Adipocyte (in vitro differentiated cells): ENCODE data around the gene SUMO1.
A peak's percentile ranks its signal among the peaks of the same experiment; 100 is the strongest.
"Not testable (repeated sequence)": the region's sequence is repeated elsewhere in the genome, so short reads cannot be mapped to it uniquely, and the experiment has no call there.

ENCODE experiments used
- DNase-seq: peaks from one replicate; pipeline ENCODE4 v3.0.0-alpha.2; 2015; ENCODE audit warnings: low read depth
- H3K27me3 ChIP-seq: replicated peaks from 2 replicates; pipeline ENCODE4 v1.7.0; 2013; ENCODE audit warnings: mild to moderate bottlenecking, low read length, moderate library complexity; ENCODE audit not compliant: control insufficient read depth, insufficient read depth
- H3K36me3 ChIP-seq: 2 replicates; pipeline ENCODE4 v1.7.0; 2013; ENCODE audit warnings: low read length, mild to moderate bottlenecking, moderate library complexity; ENCODE audit not compliant: control insufficient read depth, insufficient read depth, severe bottlenecking
- H3K4me1 ChIP-seq: 2 replicates; pipeline ENCODE4 v1.7.0; 2013; ENCODE audit warnings: mild to moderate bottlenecking, low read length, moderate library complexity; ENCODE audit not compliant: control insufficient read depth, insufficient read depth
- H3K4me3 ChIP-seq: 2 replicates; pipeline ENCODE4 v1.7.0; 2013; ENCODE audit warnings: mild to moderate bottlenecking, low read length, moderate library complexity
- H3K9ac ChIP-seq: 2 replicates; pipeline ENCODE4 v1.7.0; 2013; ENCODE audit warnings: mild to moderate bottlenecking, low read length, moderate library complexity
- H3K9me3 ChIP-seq: 2 replicates; pipeline ENCODE4 v1.7.0; 2013; ENCODE audit warnings: mild to moderate bottlenecking, low read length, moderate library complexity; ENCODE audit not compliant: control insufficient read depth

The SUMO1 gene

DNA sequence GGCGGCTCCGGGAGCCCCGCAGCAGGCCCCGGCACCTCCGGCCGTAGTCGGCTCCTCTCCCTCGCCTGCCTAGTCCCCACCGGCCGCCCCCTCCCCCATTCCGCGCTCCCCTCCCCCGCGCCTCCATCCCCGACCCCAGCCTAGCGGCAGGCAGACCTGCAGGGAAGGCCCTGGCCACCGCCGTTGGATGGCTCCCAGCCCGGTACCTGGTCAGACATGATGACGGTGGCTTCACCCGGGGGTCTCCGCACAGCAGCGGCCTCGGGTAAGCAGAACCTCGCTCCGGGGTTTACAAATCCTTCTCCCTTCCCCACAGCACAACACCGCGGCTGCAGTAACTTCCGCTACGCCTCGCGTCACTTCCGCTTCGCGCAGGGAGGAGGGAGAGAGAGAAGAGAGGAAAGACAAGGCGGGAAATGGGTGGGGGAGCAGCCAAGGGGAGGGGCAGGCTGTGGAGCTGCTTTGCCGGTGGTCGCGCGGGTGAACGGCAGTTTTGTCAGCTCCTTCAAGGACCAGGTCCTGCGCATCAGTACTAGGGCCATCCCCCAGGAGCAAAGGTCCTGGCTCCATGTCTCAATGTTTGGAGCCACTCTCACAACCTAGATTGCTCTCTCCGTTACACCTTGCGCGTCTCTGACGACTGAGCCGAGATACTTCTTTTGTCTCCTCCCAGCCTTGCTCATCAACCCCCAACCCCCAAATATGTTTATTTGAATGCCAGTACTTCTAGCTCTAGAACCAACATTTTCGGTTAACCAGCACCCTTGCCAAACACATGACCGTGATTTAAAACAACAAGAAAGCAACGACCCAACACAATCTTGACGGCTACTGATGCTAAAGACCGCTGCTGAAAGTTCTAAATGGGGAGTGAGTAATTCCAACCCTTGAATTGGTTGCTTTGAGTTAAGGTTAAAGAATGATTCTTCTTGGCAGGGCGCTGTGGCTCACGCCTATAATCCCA lies at the start of gene SUMO1:
Gene SUMO1, minus strand, starts transcription at position 364 of the 964 bp plus-strand sequence. Its CDS starts 146 bp downstream, at position 218.
- Histone ChIP-seq H3K4me3 (peak within 1 kb of the TSS; percentile 97), H3K9me3 (no peaks in the 10 kb centered on the region), H3K27me3 (no peaks in the 10 kb centered on the region), H3K4me1 (peaks cover 8% of the 10 kb centered on the region), H3K9ac (peak within 1 kb of the TSS; percentile 90), H3K36me3 (no peaks in the 10 kb centered on the region)
- peak; percentile 95 for DNase-seq

DNA sequence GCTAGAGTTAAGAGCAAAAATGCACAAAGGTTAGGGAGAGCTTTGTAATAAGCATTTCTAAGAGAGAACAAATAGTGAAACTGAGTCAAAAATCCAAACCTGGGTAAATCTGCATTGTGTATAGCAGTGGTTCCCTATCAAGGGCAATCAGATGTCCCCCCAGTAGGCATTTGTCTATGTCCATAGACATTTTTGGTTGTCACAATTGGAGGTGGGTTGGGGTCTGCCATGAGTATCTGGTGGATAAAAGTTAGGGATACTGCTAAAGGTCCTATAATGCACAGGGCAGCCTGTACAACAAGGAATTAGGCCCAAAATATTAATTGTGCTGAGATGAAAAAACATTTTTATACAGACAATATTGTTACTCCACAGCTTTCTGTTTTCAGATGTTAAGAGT lies 48.2 kb upstream of the SUMO1 start:
- Histone ChIP-seq H3K36me3 (peaks cover 98% of the 10 kb centered on the region), H3K9me3 (no peaks in the 10 kb centered on the region)

DNA sequence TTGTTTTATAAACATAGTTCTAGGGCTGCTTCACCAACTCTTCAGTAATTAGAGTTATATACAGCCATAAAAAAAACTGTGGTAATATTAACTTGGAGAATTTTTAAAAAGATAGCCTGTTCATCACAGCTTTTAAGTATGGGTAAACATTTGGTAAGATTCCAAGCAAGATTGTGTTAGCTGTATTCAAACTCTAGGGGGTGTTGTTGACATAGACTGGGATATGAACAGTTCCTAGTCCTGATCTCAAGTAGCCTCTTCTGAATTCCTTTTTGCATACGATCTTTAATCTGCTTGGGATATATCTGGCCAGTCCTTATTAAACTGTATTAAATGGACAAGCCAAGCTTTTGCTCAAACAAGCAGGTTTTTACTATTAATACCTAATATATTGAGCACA lies 40.5 kb upstream of the SUMO1 start:
- Histone ChIP-seq H3K27me3 (no peaks in the 10 kb centered on the region), H3K4me1 (peaks cover 27% of the 10 kb centered on the region), H3K36me3 (peaks cover 67% of the 10 kb centered on the region), H3K4me3 (peak overlapping the region; percentile 49), H3K9ac (peak overlapping the region; percentile 40), H3K9me3 (no peaks in the 10 kb centered on the region)
- peak; percentile 86 for DNase-seq

More for the DNA sequence above, 48.2 kb upstream of the SUMO1 start:
- H3K4me1 ChIP-seq: no peaks in the 10 kb centered on the region
- no peak overlapping the region for H3K9ac ChIP-seq
- H3K4me3 ChIP-seq: no peak overlapping the region
- H3K27me3 ChIP-seq: no peaks in the 10 kb centered on the region
- no peak for DNase-seq

DNA sequence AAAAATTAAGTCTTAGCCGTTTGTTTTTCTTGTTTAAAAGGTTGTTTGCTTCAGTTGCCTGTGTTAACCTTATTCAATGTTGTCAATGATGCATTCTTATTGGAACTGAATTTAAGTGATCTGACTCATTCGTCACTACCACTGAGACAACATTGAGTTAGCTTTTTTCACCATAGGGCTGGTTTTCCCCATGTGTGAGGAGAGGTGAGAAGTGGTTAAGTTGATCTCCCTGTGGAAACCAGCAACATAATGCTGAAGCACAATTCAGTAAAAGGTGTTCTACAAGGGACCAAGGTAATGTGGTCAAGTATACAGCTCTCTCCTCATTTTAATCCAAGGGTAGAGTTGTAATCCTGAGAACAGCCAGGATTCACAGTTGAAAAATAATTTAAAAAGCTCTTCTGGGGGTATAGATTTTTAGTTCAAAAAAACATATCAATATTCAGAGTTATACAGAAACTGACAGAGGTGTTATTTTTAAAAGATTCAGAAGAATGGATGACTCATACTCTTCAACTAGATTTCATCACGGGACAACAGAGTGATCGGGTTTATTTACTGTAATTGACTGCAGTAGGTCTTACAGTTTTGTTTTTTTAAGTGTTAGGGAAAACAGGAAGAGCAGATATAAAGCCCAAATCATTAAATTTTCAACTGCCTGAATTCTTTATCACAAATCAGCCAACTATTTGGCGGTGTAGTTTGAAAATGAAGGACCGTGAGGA lies 39.8 kb upstream of the SUMO1 start:
- H3K27me3 ChIP-seq: no peaks in the 10 kb centered on the region
- H3K36me3 ChIP-seq: peaks cover 60% of the 10 kb centered on the region
- peaks cover 27% of the 10 kb centered on the region for H3K4me1 ChIP-seq
- H3K9me3 ChIP-seq: no peaks in the 10 kb centered on the region
- peak overlapping the region; percentile 40 for H3K9ac ChIP-seq
- peak; percentile 69 for DNase-seq
- H3K4me3 ChIP-seq: peak overlapping the region; percentile 49

DNA sequence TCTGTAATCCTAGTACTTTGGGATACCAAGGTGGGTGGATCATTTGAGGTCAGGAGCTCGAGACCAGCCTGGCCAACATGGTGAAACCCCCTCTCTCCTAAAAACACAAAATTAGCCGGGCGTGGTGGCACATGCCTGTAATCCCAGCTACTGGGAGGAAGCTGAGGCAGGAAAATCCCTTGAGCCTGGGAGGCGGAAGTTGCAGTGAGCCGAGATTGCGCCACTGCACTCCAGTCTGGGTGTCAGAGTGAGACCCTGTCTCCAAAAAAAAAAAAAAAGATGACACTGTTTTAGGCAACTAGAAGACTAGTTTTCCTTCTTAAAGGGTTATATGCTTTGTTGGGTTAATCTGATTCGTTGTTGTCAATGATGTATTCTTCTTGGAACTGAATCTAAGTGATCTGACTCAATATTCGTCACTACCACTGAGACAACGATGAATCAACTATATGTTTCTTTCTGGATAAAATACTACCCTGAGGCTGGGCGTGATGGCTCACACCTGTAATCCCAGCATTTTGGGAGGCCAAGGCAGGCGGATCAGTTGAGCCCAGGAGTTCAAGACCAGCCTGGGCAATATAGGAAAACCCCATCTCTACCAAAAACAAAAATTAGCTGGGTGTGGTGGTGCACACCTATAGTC lies 37.8 kb upstream of the SUMO1 start:
- peaks cover 27% of the 10 kb centered on the region for H3K4me1 ChIP-seq
- not testable (repeated sequence) for H3K27me3 ChIP-seq, H3K4me3 ChIP-seq, H3K9me3 ChIP-seq, H3K9ac ChIP-seq
- peak; percentile 16 for DNase-seq
- H3K36me3 ChIP-seq: peaks cover 40% of the 10 kb centered on the region

DNA sequence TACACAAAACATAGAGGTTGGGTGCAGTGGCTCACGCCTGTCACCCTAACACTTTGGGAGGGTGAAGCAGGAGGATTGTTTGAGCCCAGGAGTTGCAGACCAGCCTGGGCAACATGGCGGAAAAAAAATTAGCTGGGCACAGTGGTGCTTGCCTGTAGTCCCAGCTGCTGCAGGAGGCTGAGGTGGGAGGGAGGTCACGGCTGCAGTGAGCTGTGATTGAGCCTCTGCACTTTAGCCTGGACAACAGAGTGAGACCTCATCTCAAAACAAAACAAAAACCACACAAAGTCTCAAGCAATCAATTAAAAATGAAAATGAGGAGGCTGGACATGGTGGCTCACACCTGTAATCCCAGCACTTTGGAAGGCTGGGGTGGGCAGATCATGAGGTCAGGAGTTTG lies 32.1 kb upstream of the SUMO1 start:
- no peak for DNase-seq
- H3K9ac ChIP-seq: no peak overlapping the region
- H3K36me3 ChIP-seq: peaks cover 6% of the 10 kb centered on the region
- peaks cover 11% of the 10 kb centered on the region for H3K4me1 ChIP-seq
- H3K9me3 ChIP-seq: no peaks in the 10 kb centered on the region
- H3K4me3 ChIP-seq: no peak overlapping the region
- H3K27me3 ChIP-seq: no peaks in the 10 kb centered on the region

DNA sequence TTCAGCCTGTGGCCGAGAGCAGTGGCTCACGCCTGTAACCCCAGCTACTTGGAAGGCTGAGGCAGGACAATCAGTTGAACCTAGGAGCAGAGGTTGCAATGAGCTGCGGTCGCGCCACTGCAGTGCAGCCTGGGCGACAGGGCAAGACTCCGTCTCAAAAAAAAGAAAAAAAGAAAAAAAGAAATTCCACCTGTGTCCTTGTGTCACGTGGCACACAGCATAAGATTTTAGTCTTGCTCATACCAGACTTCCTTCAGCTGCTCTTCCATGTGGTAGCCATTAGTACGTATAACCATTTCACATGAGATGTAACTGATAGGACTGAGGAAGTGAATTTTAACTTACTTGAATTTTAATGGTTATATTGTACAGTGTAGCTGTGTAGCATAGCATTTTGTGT lies 31.2 kb upstream of the SUMO1 start:
- Histone ChIP-seq H3K36me3 (no peaks in the 10 kb centered on the region), H3K9ac (no peak overlapping the region), H3K4me1 (peaks cover 9% of the 10 kb centered on the region), H3K27me3 (no peaks in the 10 kb centered on the region), H3K4me3 (no peak overlapping the region), H3K9me3 (no peaks in the 10 kb centered on the region)
- DNase-seq: peak; percentile 28

DNA sequence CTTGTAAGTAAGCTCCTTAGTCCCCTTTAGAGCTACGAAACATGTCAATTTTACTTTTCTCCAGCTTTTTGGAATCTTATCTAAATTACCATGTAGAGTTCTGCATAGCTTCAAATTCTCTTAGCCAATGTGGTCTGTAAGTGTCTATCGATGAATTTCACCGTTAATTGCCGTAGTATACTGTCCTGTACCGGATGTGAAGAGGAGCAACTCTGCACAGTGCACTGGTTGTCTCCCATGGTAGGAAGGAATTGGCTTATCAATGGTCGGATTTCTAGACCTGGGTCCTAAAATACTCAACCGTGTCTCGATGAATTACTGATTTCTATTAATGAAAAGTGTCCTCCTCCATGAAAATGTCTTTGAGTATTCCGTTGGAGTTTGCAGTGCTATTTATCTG lies 29.1 kb upstream of the SUMO1 start:
- peak; percentile 25 for DNase-seq
- Histone ChIP-seq H3K36me3 (no peaks in the 10 kb centered on the region), H3K4me3 (peak overlapping the region; percentile 98), H3K27me3 (no peaks in the 10 kb centered on the region), H3K4me1 (peaks cover 9% of the 10 kb centered on the region), H3K9me3 (no peaks in the 10 kb centered on the region), H3K9ac (peak overlapping the region; percentile 91)

DNA sequence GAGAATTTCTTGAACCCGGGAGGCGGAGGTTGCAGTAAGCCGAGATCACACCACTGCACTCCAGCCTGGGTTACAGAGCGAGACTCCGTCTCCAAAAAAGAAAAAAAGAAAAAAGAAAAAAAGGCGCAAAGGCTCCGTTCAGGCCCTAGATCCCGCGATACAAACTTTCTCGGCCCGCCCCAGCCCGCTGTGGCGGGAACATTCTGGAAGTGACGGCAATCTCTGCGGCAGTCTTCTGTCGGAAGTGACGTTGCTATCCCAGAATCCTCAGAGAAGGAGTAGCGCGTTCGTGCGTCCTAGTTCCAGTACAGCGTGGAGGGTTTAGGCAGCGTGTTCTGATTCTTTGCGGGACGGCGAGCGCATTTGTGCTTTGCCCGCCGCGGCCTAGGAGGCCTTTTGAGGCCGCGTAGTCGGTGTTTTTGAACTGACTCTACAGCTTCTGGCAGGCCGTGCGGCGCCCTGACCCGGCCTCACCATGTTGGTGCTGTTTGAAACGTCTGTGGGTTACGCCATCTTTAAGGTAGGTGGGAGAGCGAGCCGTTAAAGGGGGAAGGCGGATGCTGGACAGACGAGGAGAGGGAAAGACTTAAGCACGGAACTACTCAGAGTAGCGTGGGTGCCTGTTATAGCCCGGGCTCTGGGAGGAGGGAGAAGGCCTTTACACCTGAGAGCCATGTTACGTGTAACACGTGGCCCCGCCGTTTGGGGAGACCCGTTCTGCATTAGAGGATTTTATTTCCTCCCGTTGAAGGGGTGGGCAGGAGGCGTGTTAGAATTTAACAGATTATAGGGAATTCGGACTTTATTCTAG lies 27.3 kb upstream of the SUMO1 start, which contains the start of gene NOP58:
Gene NOP58, plus strand, starts transcription at position 297 of the 811 bp plus-strand sequence. Its CDS starts 179 bp downstream, at position 476.
- H3K4me3 ChIP-seq: peak within 1 kb of the TSS; percentile 98
- H3K4me1 ChIP-seq: peaks cover 9% of the 10 kb centered on the region
- peak; percentile 99 for DNase-seq
- no peaks in the 10 kb centered on the region for H3K27me3 ChIP-seq
- no peaks in the 10 kb centered on the region for H3K9me3 ChIP-seq
- H3K9ac ChIP-seq: peak within 1 kb of the TSS; percentile 91
- H3K36me3 ChIP-seq: no peaks in the 10 kb centered on the region

DNA sequence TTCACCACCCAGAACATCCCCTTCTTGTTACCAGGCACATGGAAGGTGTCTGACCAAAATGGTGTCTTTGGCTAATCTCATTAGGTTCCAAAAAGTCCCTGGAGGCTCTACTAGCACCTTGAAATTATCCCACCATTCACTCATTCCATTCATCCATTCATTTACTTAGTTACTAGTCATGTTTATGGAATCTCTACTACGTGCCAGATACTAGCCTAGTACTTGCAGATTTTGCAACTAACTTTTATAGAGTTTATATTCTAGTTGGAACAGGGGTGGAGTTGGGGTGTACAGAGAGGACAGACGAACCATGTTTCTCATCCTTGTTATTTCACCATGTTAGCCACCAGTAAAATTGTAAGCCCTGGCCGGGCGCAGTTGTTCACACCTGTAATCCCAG lies 23.1 kb upstream of the SUMO1 start:
- Histone ChIP-seq H3K36me3 (no peaks in the 10 kb centered on the region), H3K4me3 (no peak overlapping the region), H3K9ac (no peak overlapping the region), H3K27me3 (no peaks in the 10 kb centered on the region), H3K9me3 (no peaks in the 10 kb centered on the region), H3K4me1 (no peaks in the 10 kb centered on the region)
- peak; percentile 44 for DNase-seq
